GM18861 (cell line): ENCODE results near the gene LTBR.

ENCODE experiments used
- ATAC-seq: cut with Tn5 transposase; IDR thresholded peaks from one replicate; pipeline ENCODE4 v1.9.1; 2021; ENCODE audit not compliant: unreplicated experiment

The LTBR gene

DNA sequence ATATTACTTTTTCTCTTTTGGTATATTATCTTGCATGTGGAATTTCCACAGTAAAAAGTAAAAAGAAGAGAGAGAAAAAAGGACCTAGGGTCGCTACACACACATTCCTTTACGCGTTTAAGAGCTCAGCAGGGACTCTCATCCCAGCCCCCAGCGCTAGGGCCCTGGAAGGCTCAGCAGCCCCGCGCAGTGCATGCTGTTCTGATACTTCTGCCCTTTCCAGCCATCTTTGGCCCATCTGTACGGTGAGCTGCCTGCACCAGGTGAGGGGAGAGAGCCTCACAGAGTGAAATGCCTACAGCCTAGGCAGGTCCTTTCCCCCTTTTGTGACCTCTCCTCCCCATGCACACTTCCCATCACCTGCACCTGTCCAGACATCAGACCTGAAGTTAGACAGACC lies 1.6 kb upstream of the LTBR start:
- no peak for ATAC-seq

DNA sequence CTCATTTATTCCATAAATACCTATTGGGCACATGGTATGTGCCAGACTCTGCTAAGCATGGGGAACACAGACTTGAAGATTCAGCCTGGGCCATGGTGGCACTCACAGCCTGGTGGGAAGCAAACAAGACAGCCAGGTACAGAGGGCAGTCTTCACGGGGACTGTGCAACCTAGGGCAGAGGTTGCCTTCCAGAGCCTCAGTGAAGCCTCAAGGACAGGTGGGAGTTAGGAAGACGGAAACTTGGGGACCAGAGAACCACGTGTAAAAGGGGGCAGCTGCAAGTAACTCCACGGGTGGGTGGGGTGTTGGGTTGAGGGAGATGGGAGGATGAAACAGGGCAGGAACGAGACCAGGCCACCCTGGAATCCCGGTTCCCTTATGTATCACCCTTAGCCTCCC lies 980 bp upstream of the LTBR start:
- ATAC-seq: no peak

DNA sequence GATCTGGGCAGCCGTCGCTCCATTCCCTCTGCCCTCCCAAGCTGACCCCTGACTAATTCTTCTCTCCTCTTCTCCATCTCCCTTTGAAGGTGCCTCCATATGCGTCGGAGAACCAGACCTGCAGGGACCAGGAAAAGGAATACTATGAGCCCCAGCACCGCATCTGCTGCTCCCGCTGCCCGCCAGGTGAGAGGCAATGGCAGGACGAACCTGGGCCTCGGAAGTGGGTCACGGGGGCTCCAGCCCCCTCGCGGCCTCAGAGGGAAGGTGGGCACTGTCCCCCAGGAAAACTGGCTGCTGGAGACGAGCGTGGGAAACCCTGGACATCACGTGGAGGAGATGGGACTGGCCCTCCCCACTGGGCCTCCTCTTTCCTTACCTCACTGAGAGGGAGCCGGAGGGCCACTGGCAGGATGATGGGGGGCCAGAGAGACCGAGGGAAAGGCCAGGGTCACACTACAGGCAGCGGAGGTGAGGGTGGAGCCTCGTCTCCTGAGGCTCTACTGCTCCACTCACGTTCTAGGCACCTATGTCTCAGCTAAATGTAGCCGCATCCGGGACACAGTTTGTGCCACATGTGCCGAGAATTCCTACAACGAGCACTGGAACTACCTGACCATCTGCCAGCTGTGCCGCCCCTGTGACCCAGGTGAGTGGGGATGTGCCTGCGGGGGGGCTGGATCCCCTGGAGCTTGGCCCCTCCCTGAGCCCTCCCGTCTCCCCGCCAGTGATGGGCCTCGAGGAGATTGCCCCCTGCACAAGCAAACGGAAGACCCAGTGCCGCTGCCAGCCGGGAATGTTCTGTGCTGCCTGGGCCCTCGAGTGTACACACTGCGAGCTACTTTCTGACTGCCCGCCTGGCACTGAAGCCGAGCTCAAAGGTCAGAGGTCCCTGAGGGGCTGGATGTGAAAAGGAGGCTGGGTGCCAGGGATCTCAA lies 806 bp downstream of the LTBR start:
- no peak for ATAC-seq

DNA sequence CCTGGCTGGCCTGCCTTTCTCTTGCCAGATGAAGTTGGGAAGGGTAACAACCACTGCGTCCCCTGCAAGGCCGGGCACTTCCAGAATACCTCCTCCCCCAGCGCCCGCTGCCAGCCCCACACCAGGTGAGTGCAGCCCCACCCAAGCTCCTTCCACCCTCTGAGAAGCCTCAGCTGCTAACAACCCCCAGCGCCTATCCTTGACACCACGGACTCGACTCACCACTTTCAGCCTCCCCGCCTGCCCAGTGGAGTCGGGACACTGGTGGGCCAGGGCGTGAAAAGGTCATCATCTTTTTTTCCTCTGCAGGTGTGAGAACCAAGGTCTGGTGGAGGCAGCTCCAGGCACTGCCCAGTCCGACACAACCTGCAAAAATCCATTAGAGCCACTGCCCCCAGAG lies 2.1 kb downstream of the LTBR start:
- no peak for ATAC-seq

DNA sequence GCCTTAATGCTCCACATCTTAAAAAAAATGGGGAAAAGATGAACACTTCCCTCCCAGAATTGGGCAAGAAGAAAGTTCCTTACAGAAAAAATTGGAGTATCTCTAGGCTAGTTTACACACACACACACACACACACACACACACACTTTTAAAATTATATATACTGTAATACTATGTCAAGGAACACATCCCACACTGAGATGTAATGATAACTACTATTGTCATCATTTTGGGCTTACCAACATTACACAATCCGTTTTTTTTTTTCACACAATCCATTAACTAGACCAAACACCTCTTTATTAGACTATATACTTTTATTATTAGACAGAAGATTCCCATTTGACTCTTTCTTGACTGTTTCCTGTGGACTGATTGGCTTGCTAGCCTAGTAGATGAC lies 2.5 kb downstream of the LTBR start:
- no peak for ATAC-seq

DNA sequence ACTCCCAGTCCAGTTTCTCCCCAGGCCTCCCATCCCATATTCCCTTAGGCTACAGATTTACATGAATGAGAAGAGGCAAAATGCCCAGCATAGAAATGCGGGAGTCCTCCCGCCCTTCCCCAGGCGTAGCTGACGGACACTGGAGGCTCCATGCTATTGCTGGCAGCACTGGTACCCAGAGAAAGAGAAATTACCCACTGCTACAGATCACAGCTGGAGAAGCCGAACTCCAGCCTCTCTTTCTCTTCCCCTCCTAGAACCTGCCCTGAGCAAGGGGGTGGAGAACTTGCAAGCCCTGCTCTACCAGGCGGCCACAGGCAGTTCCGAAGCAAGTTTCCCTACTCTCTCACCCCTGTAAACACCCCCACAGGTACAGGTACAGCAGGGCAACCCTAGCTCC lies 3.6 kb downstream of the LTBR start:
- no peak for ATAC-seq

DNA sequence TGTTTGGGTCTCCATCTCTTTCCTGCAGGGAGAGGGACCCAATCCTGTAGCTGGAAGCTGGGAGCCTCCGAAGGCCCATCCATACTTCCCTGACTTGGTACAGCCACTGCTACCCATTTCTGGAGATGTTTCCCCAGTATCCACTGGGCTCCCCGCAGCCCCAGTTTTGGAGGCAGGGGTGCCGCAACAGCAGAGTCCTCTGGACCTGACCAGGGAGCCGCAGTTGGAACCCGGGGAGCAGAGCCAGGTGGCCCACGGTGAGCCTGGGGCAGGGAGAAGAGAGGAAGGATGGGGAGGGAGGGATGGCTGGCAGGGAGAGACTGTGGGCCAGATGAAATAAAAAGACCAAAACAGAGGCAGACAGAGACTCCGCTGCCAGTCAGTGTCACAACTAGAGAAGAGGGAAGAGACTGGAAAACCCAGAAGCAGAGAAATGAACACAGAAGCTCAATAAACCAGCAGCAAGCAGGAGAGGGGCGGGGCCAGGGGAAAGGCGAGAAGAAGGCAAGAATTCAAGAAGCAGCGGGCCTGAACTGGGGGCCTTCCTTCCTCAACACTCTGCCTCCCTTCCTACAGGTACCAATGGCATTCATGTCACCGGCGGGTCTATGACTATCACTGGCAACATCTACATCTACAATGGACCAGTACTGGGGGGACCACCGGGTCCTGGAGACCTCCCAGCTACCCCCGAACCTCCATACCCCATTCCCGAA lies 6.3 kb downstream of the LTBR start:
- no peak for ATAC-seq

DNA sequence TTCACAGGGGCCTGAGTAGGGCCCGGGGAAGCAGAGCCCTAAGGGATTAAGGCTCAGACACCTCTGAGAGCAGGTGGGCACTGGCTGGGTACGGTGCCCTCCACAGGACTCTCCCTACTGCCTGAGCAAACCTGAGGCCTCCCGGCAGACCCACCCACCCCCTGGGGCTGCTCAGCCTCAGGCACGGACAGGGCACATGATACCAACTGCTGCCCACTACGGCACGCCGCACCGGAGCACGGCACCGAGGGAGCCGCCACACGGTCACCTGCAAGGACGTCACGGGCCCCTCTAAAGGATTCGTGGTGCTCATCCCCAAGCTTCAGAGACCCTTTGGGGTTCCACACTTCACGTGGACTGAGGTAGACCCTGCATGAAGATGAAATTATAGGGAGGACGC lies 7.1 kb downstream of the LTBR start:
- ATAC-seq: no peak

DNA sequence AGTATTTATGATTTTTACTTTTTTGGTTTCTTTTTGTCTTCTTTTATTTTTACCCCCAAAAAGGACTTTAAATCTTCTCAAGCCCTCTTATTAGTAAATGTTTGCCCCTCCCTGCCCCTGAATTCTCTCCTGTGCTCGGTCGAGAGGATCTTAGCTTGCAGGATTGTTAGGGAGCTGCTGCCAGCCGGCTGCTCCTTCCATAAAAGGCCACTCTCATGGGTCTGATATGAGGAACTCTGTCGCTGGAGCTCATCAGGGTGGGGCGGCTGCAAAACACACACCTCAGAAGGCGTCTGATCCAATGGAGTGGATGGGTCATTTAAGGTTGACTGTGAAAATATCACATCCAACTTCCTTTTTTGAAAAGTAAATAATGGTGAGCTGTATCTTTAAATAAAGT lies 8.5 kb downstream of the LTBR start:
- no peak for ATAC-seq

DNA sequence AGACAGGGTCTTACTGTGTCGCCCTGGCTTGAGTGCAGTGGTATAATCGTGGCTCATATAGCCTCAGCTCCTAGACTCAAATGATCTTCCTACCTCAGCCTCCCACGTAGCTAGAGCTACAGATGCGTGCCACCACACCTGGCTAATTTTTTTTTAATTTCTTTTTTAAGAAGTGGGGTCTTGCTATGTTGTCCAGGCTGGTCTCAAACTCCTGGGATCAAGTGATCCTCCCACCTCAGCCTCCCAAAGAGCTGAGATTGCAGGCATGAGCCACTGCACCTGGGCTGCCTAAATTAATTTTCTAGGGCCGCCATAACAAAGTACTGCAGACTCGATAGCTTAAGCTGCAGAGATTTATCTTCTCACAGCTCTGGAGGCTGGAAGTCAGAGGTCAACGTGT lies 9.1 kb downstream of the LTBR start:
- no peak for ATAC-seq

DNA sequence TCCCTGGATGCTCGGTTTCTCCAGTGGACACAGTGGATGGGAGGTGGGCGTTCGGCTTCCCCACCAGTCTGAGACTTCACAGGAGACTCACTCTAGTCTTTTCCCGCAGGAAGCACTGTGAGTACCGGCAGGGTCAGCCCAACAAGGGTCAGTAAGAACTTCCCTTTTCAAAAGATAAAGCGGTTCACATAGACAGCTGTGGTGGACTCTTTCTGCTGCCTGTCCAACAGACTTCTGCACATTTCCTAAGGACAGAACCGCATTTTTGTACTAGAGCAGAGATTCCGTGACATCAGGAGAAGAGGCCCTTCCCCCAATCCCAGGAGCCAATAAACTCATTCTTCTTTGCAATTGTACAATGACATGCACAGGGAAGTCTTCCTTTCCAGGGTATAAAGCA lies 10.4 kb downstream of the LTBR start:
- ATAC-seq: no peak

DNA sequence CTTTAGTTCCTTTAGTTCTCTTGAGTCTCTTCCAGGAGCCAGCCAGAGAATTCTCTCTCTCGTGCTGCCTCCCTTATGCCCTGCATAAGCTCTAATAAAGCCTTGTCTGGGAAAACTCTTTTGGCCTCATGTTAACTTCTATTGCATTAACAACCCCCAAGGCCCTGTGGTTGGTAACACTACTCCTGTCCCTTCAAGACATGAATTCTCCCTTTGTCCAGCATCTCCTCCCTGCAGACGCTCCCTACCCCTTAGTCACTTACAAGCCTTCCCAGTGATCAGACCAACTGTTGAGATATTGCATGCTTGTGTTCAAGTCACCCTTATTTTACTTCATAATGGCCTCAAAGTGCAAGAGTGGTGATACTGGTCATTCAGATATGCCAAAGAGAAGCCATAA lies 12.1 kb downstream of the LTBR start:
- no peak for ATAC-seq

DNA sequence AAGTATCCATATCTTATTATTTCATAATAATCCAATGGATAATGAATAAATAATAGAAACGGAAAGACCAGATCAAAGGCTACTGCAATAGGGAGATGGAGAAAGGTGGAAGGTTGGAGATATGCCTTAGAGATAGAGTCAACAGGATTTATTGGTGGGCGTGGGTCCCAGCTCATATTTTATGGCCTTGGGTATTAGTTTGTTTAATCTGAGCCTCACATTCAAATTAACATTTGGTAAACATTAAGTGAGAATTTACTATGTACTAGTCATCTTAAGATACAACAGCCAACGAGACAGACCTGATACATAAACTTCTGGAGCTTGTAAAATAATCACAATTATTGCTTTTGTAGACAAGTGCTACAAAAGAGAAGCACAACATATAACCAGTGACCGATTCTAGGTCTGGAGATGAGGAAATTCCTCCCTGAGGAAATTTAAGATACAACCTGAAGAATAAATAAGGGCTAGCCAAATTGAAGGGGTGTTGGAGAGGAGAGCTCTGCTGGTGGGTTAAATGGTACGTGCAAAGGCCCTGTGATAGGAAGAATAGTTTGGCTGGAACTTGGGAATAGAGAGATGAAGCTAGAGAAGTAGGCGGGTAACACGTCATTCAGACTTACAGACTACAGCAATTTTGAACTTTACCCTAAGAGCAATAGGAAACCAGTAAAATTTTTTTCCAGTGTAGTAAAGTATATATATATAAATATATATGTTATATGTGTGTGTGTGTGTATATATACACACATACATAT lies 16.1 kb downstream of the LTBR start:
- ATAC-seq: no peak

DNA sequence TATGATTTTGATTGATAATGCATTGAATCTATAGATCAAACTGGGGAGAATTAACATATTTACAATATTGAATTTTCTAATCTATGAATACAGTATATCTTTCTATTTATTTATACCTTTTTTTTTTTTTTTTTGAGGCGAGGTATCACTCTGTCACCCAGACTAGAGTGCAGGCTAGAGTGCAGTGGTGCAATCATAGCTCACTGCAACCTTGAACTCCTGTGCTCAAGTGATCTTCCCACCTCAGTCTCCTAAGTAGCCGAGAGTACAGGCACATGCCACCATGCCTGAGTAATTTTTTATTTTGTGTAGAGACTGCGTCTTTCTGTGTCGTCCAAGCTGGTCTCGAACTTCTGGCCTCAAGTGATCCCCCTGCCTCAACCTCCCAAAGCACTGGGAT lies 20.4 kb downstream of the LTBR start:
- no peak for ATAC-seq

DNA sequence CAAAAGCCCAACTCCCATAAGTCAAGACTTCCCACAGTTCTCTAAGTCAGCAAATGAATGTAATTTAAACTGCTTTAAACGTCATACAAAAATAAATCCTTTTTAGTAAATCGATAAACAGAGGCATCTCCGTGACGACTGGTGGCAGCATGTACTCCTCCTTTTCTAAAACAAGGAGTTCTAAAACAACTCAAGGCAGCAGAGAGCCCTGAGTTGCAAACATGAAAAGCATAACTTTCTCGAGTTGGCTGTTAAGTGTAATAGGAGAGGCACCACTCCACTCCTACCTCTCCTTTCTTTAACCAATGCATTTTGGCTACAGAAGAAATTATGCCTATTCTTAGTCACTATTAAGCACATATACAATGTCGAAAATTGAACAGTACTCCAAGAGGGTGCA lies 22.0 kb downstream of the LTBR start:
- ATAC-seq: no peak

DNA sequence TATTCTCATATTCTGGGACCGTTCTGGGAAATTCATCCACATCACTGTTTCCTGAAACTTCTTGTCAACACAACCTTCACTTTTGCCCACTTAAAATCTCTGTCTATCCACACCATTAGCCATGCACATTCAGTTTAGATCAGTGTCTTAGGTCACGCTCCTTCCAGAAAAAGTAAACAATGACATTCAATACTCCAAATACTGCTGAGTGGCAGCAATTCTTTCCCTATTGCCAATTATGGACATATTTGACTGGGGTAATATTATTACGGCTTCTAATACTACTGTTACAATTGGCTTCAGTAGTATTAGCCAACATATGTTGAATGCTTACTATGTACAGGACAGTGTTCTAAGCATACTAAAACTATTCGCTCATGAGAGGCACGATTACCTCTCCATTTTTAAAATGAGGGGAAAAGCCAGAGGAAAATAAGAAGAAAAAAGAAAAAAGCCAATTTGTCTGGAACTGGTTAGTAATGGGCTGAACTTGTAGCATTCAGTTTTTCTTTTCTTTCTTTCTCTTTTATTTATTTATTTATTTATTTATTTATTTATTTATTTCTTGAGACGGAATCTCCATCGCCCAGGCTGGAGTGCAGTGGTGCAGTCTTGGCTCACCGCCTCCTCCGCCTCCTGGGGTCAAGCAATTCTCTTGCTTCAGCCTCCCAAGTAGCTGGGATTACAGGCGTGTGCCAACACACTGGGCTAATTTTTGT lies 23.4 kb downstream of the LTBR start:
- no peak for ATAC-seq

DNA sequence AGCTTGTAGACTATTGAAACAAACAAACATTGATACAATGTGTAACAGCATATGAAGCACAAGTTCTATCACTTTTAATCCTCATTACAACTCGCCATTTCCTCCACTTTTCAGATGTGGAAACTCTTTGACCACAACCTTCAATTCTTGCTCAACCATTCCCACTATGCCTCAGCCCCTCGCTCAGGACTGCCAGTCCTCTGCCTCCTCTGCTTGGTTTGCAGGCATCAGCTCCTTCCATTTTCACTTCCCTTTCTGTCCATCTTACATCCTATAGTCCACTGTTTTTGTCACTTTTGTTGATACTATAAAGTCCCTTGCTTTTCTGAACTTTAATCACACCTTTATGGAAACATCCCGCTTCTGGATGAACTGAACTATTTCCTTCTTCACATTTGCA lies 32.6 kb downstream of the LTBR start:
- ATAC-seq: no peak

DNA sequence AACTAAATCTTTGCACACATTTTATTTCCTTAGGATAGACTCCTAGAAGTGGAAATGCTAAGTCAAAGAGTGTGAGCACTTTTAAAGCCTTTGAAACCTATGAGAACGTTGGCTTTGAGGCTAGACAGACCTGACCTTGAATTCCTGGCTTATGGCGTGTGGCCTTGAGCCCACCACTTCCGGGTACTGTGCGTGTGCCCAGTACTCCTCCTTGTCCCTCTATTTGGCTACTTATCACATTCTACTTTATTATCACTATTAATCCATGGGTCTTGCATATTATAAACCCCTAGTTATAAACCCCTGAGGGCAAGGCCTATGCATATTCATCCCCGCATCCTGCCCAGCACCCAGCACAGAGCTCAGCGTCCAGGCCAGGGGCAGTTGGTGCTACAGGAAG lies 34.8 kb downstream of the LTBR start:
- no peak for ATAC-seq

DNA sequence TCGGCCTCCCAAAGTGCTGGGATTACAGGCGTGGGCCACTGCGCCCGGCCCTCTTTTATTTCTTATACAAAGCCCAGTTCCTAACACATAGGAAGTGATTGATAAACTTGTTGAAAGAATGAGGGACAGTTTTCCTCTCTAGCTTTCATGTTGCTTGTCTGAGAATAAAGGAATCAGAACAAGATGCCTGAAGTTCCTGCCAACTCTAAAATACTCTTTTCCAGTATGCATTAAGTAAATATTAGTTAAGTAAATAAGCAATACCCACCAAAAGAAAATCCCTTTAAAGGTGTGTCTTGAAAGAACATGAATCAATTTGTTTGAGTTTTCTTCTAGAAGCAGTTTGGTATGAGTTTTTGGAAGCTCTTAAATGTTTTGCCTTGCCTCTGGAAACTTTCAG lies 36.4 kb downstream of the LTBR start:
- no peak for ATAC-seq

DNA sequence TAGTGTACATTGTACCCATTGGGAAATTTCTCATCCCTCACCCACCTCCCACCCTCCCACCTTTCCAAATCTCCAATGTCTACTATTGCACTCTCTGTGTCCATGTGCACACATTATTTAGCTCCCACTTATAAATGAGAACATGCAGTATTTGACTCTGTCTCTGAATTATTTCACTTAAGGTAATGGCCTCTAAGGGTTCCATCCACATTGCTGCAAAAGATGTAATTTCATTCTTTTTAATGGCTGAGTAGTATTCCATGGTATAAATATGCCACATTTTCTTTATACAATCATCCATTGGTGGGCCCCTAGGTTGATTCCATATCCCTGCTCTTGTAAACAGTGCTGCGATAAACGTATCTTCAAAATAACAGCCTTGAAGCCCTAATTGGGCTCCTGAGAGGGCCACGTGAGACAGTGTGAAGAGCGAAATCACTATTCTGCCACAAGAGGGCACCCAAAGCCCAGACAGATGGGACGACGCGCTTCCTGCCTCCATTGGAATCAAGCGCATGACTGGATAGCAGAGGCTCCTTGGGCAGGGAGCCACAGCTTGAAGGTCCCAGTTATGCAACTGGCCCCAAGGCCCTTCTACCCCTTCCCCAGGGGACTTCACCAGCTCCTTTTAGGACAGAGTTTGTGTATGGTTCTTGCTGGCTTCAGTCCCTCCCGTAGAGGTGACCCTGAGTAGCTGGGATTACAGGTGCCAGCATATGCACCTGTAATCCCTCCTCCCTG lies 39.5 kb downstream of the LTBR start:
- peak; percentile 30 for ATAC-seq

DNA sequence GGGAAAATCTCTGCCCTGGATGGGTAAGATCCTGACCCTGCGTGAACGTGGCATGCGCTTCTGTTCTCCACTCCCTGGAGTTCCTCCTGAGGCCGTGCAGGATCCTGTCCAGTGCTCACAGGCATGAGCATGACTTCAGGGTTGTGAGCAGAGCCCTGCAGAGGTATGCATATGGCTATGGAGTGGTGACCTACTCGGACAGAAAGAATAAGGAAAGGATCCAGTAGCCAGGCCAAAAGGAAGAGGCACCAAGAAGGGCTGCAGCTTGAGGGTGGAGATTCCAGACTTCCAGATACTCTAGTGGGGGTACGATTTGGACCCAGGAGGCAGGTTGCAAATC lies 40.0 kb downstream of the LTBR start:
- ATAC-seq: no peak
